Esophagus squamous epithelium (tissue), 5 donors: ENCODE results near the gene RTN3. TPM values are rescaled to one million over a fixed set of nuclear protein-coding genes. Genes with fewer than 3 reads are reported as not detected.

ENCODE experiments used
- DNase-seq: peaks from one replicate; lab custom pipeline; 2025; lab: John Stamatoyannopoulos, UW
- H3K27ac ChIP-seq, 4 donors: fragments of 200-600 bp; sonication (generic); one replicate each; pipeline ENCODE4 v1.5.1; 2016 to 2019; ENCODE audit warnings: mild to moderate bottlenecking in 1 of 4
- H3K27me3 ChIP-seq, 4 donors: fragments of 200-600 bp; sonication (generic); 1 replicate in 3 of 4; 2 replicates in 1 of 4; pipeline versions ENCODE4 v1.5.1 to v1.6.0; 2017 to 2021; ENCODE audit warnings: antibody characterized with exemption in 1 of 4
- H3K36me3 ChIP-seq, 3 donors: fragments of 200-600 bp; sonication (generic); one replicate each; pipeline ENCODE4 v1.5.1; 2016 to 2019
- H3K4me1 ChIP-seq, 3 donors: fragments of 200-600 bp; sonication (generic); one replicate each; pipeline ENCODE4 v1.5.1; 2017 to 2019
- H3K4me3 ChIP-seq, 4 donors: fragments of 200-600 bp; sonication (generic); 1 replicate in 3 of 4; 2 replicates in 1 of 4; pipeline ENCODE4 v1.5.1; 2016 to 2019; ENCODE audit warnings: mild to moderate bottlenecking in 2 of 4, moderate library complexity in 1 of 4
- H3K9me3 ChIP-seq, 3 donors: fragments of 200-600 bp; sonication (generic); one replicate each; pipeline ENCODE4 v1.5.1; 2016 to 2019
- POLR2A ChIP-seq, 4 donors: fragments of 450-650 bp; IDR thresholded peaks; one replicate each; pipeline ENCODE4 v1.6.1; 2017; ENCODE audit warnings: antibody characterized with exemption in 4 of 4, mild to moderate bottlenecking in 4 of 4, moderate library complexity in 3 of 4
- WGBS, 2 donors: methylation state at CpG; one replicate each; pipeline ENCODE4 v1.1.5; 2018; 5-methylcytosine and 5-hydroxymethylcytosine counted together
- intact Hi-C: fragments of 100-400 bp; cut with DNase I; formaldehyde crosslinking; loops from one replicate; pipeline ENCODE4 v1.15.0; 2022
- total RNA-seq, 4 donors: library from RNA; depleted of rRNA; stranded (reverse); fragments of >200 nt; gene quantifications; one replicate each; pipeline ENCODE4 v1.1.0, GENCODE V29; 2016
- TF ChIP-seq, protein P1 (sequence below), 6 experiments: fragments of 450-650 bp in 4 of 6; fragments of 200-600 bp in 2 of 6; sonication (generic) in 2 of 6; IDR thresholded peaks; one replicate each; pipeline ENCODE4 v1.5.1; 2016 to 2019; ENCODE audit warnings: antibody characterized with exemption in 6 of 6, mild to moderate bottlenecking in 4 of 6, moderate library complexity in 4 of 6
- donor health status: DM: yes; HTN: yes; CAD: no.

The RTN3 gene
- total RNA-seq, 4 donors from 2014 or later: 48.0 to 78.3 (median 58.4) TPM

DNA sequence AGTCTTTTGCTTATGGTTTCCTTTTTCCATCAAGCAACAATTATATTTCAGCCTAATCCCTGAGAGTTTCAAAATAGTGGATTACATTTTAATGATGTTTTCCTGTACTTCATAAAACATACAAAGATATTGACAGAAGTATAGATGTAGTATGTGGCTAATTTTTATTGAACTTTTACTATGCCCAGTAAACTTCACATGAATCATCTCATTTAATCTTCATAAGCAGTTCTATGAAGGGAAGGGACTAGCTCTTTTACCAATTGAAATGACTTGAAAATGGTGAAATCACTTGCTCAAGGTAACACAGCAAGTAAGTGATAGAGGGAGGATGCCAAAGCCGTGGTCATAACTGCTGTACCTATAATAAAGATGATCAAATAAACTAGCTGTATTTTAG, 27.5 kb downstream of the RTN3 start:
- no peak for TF ChIP-seq POLR2A (IDR thresholded peaks at IDR 0.05)
- TF ChIP-seq, protein P1, sequence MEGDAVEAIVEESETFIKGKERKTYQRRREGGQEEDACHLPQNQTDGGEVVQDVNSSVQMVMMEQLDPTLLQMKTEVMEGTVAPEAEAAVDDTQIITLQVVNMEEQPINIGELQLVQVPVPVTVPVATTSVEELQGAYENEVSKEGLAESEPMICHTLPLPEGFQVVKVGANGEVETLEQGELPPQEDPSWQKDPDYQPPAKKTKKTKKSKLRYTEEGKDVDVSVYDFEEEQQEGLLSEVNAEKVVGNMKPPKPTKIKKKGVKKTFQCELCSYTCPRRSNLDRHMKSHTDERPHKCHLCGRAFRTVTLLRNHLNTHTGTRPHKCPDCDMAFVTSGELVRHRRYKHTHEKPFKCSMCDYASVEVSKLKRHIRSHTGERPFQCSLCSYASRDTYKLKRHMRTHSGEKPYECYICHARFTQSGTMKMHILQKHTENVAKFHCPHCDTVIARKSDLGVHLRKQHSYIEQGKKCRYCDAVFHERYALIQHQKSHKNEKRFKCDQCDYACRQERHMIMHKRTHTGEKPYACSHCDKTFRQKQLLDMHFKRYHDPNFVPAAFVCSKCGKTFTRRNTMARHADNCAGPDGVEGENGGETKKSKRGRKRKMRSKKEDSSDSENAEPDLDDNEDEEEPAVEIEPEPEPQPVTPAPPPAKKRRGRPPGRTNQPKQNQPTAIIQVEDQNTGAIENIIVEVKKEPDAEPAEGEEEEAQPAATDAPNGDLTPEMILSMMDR (IDR thresholded peaks at IDR 0.05): no peak
- Histone ChIP-seq H3K4me1 (peaks cover 0 to 14% (median 7%) of the 10 kb centered on the region in 3 donors), H3K27me3 (no peaks in the 10 kb centered on the region), H3K27ac (no peak overlapping the region), H3K36me3 (no peaks in the 10 kb centered on the region), H3K9me3 (no peaks in the 10 kb centered on the region), H3K4me3 (no peak overlapping the region)
- intact Hi-C loops: no loop called here
- no peak for DNase-seq
- 94% methylated on average over 1 of the region's 1 CpG for WGBS, 2 donors

DNA sequence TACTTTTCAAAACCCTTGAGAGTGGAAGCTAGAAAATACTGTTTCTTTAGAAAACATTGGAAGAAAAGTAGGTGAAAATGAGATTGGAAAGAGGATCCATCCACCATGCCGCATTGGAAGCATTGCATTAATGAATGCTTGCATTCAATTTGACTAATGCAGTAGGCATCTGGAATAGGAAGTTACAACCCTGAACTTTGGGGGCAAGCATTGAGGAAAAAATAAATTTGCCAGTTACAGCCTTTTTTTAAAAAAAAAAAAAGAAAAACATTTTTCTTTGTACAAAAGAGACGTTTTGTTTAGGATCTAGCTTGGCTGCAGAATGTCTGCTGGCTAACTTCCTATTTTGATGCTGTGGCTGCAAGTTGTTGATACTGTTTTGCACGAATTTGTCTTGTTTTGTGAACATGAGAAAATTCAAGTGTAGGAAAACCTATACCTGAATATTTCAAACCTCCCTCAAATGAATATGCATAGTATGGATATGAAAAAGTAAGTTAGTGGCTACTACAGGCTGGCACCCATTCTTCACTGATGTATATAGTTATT, 28.1 kb downstream of the RTN3 start:
- H3K27ac ChIP-seq: no peak overlapping the region
- no peaks in the 10 kb centered on the region for H3K36me3 ChIP-seq
- H3K9me3 ChIP-seq: no peaks in the 10 kb centered on the region
- WGBS, 2 donors: 41 to 55% methylated on average over 3 of the region's 3 CpGs
- TF ChIP-seq, protein P1 (IDR thresholded peaks at IDR 0.05): no peak
- no peak for TF ChIP-seq POLR2A (IDR thresholded peaks at IDR 0.05)
- H3K4me3 ChIP-seq: no peak overlapping the region
- H3K4me1 ChIP-seq: peaks cover 0 to 14% (median 7%) of the 10 kb centered on the region in 3 donors
- H3K27me3 ChIP-seq: no peaks in the 10 kb centered on the region
- intact Hi-C loops: no loop called here
- no peak for DNase-seq

DNA sequence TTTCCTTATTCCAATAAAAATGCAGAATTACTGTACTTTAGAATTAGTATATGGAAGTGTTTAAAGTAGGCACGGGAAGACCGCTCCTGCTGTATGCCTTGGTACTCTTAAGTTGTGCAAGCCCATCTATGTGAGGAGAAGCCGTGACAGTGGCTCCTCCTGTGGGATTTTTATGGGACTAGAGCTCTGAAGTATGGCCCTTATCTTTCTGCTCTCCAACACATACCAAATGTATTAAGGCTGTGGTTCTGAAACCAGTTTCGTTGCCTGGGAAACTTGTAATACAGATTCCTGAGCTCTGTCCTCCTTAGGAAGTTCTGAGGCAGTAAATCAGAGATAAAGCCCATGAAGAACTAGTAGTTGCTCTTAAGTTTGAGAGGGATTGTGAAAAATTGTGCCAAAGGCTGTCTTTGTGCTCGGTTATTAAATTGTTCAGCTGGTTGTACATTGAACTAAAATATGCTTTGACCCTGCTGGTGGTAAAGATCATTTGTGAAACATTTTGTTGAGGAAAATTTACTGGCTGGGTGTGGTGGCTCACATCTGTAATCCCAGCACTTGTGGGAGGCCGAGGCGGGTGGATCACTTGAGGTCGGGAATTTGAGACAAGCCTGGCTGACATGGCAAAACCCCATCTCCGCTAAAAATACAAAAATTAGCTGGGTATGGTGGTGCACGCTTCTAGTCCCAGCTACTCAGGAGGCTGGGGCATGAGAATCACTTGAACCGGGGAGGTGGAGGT, 29.3 kb downstream of the RTN3 start:
- no peak overlapping the region for H3K27ac ChIP-seq
- no peaks in the 10 kb centered on the region for H3K36me3 ChIP-seq
- H3K4me3 ChIP-seq: no peak overlapping the region
- no peaks in the 10 kb centered on the region for H3K9me3 ChIP-seq
- peaks cover 0 to 8% (median 4%) of the 10 kb centered on the region in 3 donors for H3K4me1 ChIP-seq
- 86 to 89% methylated on average over 11 of the region's 11 CpGs for WGBS, 2 donors
- no peak for DNase-seq
- no peaks in the 10 kb centered on the region for H3K27me3 ChIP-seq
- TF ChIP-seq, protein P1 (IDR thresholded peaks at IDR 0.05): no peak
- TF ChIP-seq POLR2A (IDR thresholded peaks at IDR 0.05): no peak
- intact Hi-C loops: no loop called here

DNA sequence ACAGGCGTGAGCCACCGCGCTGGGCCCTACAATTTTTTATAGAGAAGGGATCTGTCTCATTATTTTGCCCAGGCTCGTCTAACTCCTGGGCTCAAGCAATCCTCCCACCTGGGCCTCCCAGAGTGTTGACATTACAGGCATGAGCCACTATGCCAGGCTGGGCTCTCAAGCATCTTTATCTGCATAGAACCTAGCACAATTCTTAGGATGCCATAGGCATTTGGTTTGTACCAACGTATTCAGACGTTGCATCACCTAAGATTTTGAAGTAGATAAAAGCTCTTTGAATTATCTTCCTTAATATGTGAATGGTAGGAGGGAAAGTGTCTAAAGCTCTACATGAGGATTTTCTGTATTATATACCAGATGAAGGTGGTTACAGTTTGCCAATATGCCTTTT, 30.5 kb downstream of the RTN3 start:
- Histone ChIP-seq H3K9me3 (no peaks in the 10 kb centered on the region), H3K27ac (no peak overlapping the region), H3K36me3 (no peaks in the 10 kb centered on the region), H3K4me3 (no peak overlapping the region), H3K4me1 (peaks cover 0 to 7% (median 0%) of the 10 kb centered on the region in 3 donors), H3K27me3 (no peaks in the 10 kb centered on the region)
- intact Hi-C loops: no loop called here
- no peak for DNase-seq
- WGBS, 2 donors: 80 to 90% methylated on average over 2 to 6 of the region's 6 CpGs
- TF ChIP-seq POLR2A (IDR thresholded peaks at IDR 0.05): no peak
- TF ChIP-seq, protein P1 (IDR thresholded peaks at IDR 0.05): no peak

DNA sequence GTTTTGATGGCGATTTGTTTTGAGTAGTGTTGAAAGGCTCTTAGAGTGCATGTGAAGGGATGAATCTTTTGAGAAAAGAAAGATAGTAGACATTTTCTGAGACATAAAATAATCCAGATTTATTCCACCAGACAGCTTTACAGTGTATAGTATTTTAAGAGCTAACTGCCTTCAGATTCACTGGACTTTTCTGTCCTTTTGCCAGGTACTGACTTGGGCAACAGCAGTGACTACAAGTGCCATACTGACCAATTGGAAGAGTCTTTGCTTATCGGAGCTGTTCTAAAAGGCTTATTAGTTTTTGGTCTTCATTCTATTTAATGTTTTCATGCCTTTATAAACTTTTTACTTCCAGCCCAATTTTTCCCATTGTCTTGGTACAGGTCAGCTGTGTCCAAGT, 32.5 kb downstream of the RTN3 start:
- no peaks in the 10 kb centered on the region for H3K9me3 ChIP-seq
- intact Hi-C loops: no loop called here
- no peak overlapping the region for H3K27ac ChIP-seq
- 87 to 92% methylated on average over 2 of the region's 2 CpGs for WGBS, 2 donors
- peaks cover 0 to 2% (median 0%) of the 10 kb centered on the region in 3 donors for H3K36me3 ChIP-seq
- H3K27me3 ChIP-seq: no peaks in the 10 kb centered on the region
- DNase-seq: no peak
- TF ChIP-seq, protein P1 (IDR thresholded peaks at IDR 0.05): no peak
- no peak for TF ChIP-seq POLR2A (IDR thresholded peaks at IDR 0.05)
- H3K4me3 ChIP-seq: no peak overlapping the region
- H3K4me1 ChIP-seq: peaks cover 0 to 7% (median 0%) of the 10 kb centered on the region in 3 donors
